GM18858 (cell line): ENCODE results near the gene ARHGEF10L.

Experiments
- ATAC-seq: cut with Tn5 transposase; IDR thresholded peaks from one replicate; pipeline ENCODE4 v1.9.1; 2021; ENCODE audit not compliant: unreplicated experiment

The ARHGEF10L gene

DNA sequence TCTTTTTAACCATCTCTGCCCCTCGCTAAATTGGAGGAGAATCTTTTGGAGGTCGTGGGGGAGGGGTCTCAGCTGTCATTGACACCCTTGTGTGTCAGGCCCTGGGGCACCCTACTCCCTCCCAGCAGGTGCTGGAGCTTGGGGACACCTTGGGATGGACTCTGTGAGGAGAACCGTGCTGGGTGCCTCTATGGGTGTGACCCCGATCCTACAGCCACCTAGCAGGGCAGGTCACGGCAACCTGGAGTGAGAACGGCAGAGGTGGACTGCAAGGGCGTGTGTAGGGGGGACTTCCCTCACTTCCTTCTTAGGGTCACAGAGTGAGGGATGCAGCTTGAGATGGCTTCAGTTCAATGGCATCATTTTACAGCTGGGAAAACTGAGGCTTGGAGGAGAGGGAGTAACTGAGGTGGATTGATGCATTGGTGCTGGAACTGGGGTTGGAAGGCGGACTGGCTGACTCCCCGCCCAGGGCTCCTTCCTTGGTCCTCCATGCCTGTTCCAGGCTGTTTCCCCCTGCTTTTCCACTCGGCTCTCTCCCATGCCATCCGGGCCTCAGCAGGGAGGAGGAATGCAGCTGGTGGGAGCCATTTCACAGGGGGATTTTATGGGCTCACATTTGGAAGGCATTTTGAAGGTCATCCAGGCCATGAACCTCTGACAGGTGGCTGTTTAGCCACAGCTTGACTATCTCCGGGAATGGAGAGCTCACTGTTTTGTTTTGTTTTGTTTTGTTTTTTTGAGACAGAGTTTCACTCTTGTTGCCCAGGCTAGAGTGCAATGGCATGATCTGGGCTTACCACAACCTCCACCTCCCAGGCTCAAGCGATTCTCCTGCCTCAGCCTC, 18.8 kb upstream of the ARHGEF10L start:
- ATAC-seq = no peak

GRCh38 chr1:17521946-17522612, 17.4 kb upstream of the ARHGEF10L start:
- no peak for ATAC-seq

DNA sequence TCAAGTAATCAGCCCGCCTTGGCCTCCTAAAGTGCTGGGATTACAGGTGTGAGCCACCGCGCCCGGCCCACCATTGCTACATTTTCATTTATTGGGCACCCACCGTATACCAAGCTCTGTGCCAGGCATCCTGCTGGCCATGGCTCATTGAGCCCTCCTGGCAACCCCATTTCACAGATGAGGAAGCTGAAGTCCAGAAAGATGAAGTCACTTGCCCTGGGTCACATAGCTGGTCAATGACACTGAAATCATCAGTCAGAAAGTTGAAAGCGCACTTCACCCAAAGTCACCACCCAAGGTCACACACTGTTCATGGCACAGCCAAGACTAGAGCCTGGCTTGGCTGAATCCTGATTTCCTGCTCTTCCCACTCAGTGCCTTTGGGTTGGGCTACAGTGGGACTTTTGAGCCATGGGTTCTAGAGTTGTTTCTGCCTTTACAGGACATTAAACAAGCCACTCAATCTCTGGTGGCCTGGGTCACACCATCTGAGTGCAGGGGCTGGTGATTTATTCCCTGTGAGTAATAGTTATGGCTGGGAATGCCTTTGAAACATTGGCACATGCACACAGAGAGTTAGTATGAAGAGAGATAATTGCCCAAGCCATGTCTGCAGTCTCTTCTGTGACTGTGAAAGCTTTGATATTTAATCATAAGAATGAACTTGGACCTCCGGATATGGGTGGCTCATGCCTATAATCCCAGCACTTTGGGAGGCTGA, 16.0 kb upstream of the ARHGEF10L start:
- no peak for ATAC-seq

- no peak for ATAC-seq
These were observed 14.9 kb upstream of the ARHGEF10L start for GRCh38 chr1:17524645-17525044.

GRCh38 chr1:17525996-17526686, 13.4 kb upstream of the ARHGEF10L start:
- ATAC-seq = no peak

- ATAC-seq = no peak
These were observed 12.2 kb upstream of the ARHGEF10L start for GRCh38 chr1:17527036-17527914.

GRCh38 chr1:17529381-17529780, 10.1 kb upstream of the ARHGEF10L start:
- no peak for ATAC-seq

DNA sequence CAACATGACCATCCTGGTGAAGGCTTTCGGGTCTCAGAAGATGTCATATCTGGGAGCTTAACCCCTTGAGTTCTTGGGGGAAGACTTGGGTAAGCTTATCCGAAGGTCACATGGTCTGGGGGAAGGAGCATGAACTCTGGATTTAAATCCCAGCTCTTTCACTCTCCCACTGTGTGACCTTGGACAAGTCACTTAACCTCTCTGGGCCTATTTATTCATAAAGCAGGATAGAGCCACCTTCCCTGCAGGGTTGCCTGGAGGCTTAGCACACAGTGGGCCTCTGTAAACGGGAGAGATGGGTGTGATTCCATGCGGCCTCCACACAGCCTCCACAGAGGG, 8.2 kb upstream of the ARHGEF10L start:
- ATAC-seq = no peak

- no peak for ATAC-seq
These were observed 7.6 kb upstream of the ARHGEF10L start for GRCh38 chr1:17531682-17532487.

DNA sequence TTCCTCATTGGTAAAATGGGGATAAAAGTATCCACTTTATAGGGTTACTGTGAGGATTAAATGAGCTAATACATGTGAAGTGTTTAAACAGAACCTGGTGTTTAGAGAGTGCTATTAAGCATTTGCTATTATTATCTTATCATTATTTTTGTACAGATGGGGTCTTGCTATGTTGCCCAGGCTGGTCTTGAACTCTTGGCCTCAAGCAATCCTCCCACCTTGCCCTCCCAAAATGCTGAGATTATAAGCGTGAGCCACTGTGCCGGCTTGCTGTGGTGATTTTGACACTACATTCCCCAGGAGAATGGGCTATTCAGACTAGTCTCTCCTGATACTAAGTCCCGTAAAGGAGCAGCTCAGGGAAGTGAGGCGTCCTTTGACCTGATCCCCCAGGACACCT, 6.3 kb upstream of the ARHGEF10L start:
- ATAC-seq = no peak

DNA sequence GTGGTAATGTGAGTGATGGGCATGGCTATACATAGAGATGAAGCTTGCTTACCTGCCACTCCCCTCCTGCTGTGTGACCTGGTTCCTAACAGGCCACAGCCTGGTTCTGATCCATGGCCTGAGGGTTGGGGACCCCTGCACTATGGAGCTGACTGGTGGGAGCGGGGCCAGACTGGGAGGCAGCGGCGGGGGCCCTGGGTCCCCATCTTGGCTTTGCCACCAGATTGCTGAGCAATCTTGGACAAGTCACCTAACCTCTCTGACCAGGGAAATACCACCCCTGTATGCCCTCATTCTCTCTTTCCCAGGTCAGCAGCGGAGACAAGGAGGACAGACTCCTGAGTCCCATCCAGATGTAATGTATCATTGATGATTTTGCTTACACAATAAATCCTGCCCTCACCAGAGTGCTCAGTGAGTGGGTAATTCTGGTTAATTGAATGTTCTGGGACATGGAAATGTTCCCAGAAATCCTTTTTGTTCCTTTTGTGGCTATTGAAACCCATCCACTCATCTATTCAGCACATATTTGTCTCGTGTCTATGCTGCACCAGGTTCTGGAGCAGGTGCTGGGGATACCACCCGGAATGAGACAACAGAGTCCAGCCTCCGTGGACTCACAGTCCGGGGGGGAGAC, 4.1 kb upstream of the ARHGEF10L start:
- no peak for ATAC-seq

DNA sequence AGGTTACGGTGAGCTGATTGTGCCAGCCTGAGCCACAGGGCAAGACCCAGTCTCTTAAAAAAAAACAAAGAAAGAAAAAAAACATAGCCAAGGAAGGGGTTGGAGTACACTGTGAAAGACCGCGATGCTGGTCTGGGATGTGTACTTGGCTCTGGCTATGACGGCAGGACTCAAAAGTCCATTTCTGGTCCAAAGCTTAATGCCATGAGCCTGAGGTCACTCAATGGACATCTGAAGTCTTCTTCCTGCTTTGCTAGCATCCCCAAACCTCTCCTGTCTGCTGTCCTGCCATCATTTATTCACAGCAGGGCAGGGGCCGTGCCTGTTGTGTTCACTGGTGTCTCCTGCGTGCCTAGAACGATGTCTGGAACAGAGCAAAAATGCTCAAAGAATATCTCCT, 1.5 kb upstream of the ARHGEF10L start:
- ATAC-seq = no peak

- no peak for ATAC-seq
These were observed 925 bp upstream of the ARHGEF10L start for GRCh38 chr1:17538428-17539117.

DNA sequence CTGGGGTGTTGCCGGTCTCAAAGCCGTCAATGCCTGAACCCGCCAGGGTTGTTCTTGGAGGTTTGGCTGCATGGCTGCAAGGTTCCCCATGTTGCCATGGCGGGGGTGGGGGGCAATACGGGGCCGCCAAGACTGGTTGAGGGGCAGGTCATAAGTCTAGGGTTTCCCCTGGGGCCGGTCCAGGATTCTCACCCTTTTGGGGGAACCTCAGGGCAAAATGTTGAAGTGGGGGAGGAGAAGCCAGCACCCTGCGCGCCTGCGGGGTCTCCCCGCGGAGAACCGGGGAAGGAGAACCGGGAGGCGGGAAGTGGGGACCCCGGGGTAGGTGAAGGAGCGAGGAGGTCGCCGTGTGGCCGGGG, 401 bp upstream of the ARHGEF10L start:
- ATAC-seq = no peak

DNA sequence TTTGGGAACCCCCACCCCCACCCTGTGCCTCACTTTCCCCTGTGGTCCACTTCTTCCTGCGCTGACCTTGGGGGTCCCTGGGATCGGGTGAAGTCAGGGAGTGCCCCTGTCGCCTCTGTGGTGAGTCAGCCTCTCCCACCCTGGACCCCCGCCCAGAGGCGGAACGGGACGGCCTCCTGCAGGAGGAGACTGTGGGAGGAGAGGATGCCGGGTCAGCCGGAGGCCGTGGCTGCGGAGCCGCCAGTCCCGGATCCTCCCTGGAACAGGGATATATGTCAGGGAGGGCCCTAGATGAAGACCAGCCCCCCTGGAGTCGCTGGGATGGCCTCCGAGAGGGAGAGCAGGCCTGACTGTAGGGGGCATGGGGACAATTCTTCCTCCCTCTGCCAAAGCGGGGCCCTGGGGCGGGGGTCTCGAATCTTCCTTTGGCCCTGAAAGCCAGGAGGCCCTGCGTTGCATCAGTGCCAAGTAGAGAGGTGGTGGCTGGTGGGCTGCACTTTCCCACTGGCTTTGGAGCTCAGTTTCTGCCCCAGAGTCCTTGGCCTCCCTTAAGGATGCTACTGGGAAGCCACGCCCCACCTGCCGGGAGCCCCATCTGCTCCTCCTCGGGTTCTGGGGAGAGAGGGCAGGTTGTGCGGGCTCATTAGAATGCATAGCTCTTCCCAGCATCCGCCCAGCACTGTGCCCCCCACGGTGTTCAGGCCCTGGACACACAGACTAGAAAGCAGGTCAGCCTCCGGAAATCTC, 930 bp downstream of the ARHGEF10L start:
- ATAC-seq = no peak

GRCh38 chr1:17542645-17543044, 3.1 kb downstream of the ARHGEF10L start:
- no peak for ATAC-seq

DNA sequence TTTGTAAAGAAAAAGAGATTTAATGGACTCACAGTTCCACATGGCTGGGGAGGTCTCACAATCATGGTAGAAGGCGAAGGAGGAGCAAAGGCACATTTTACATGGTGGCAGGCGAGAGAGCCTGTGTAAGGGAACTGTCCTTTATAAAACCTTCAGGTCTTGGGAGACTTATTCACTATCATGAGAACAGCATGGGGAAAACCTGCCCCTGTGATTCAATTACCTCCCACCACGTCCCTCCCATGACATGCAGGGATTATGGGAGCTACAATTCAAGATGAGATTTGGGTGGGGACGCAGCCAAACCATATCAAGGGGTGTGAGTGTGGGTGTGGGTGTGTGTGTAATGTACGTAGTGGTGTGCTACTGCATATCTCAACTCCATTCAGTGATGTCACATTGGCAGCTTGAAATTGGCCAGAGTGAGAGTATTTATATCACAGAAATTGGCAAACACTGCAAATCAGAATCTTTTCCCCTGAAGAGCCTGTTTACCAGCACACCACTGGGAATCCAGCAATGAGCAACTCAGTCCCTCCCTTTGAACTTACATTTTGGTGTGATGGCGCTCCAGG, 5.4 kb downstream of the ARHGEF10L start:
- no peak for ATAC-seq

DNA sequence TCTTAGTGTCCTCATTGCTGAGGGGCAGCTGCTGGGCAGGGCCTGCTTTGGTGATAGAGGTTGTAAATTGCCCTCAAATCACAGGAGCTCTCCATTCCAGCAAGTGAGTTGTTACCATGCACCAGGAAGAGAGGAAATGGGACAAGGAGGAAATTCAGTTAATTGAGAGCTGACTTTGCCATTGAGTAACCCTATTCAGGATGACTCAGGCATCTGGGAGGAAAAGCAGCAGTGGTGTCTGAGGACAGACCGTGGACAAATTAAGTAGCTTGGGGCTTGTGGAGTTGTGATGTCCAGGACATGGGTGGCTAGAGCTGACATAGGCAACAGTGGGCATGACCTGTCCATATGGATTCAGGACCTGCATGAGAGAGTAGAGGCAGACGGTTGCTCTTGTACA, 5.9 kb downstream of the ARHGEF10L start:
- no peak for ATAC-seq
